Activated CD4-positive, alpha-beta T cell treated with anti-CD3 and anti-CD28 coated beads, Interleukin-2, Interleukin-4, amounts not matched to agents 100 ng/mL and 50 ng/mL, durations not matched to agents 16 hours and 8 hours (primary cell): ENCODE measurements around the gene CHCHD1.
"Not testable (repeated sequence)": the region's sequence is repeated elsewhere in the genome, so short reads cannot be mapped to it uniquely, and the experiment has no call there.

Experiments
- DNase-seq: peaks from one replicate; pipeline ENCODE4 v3.0.0-alpha.2; 2020; ENCODE audit warnings: low spot score

Gene CHCHD1

GRCh38 chr10:73793456-73793855 lies 11.6 kb downstream of the CHCHD1 start:
- no peak for DNase-seq

- DNase-seq, result not testable (repeated sequence)
Observed at GRCh38 chr10:73795491-73795890, 13.6 kb downstream of the CHCHD1 start.

- not testable (repeated sequence) for DNase-seq
Observed at GRCh38 chr10:73796035-73796434, 14.2 kb downstream of the CHCHD1 start.

- DNase-seq, result no peak
Observed at GRCh38 chr10:73796766-73797165, 14.9 kb downstream of the CHCHD1 start.

GRCh38 chr10:73797324-73798025 lies 15.6 kb downstream of the CHCHD1 start:
- no peak for DNase-seq

GRCh38 chr10:73798087-73798486 lies 16.2 kb downstream of the CHCHD1 start:
- no peak for DNase-seq

- DNase-seq, result no peak
Observed at GRCh38 chr10:73798927-73799560, 17.2 kb downstream of the CHCHD1 start.

GRCh38 chr10:73799899-73800559 lies 18.2 kb downstream of the CHCHD1 start:
- DNase-seq, result no peak

GRCh38 chr10:73800560-73801252 lies 18.9 kb downstream of the CHCHD1 start:
- no peak for DNase-seq

- no peak for DNase-seq
Observed at GRCh38 chr10:73801253-73801590, 19.4 kb downstream of the CHCHD1 start.

GRCh38 chr10:73802276-73802991 lies 20.6 kb downstream of the CHCHD1 start:
- no peak for DNase-seq

- DNase-seq, result peak; percentile 27
Observed at GRCh38 chr10:73803680-73804286, 21.9 kb downstream of the CHCHD1 start.

GRCh38 chr10:73806176-73806950 lies 24.5 kb downstream of the CHCHD1 start:
- no peak for DNase-seq

GRCh38 chr10:73807471-73807870 lies 25.6 kb downstream of the CHCHD1 start:
- no peak for DNase-seq

GRCh38 chr10:73808021-73808815 lies 26.4 kb downstream of the CHCHD1 start:
- no peak for DNase-seq

GRCh38 chr10:73809061-73809818 lies 27.4 kb downstream of the CHCHD1 start:
- no peak for DNase-seq

GRCh38 chr10:73810358-73810734 lies 28.5 kb downstream of the CHCHD1 start:
- DNase-seq, result peak; percentile 27

GRCh38 chr10:73810735-73811465 lies 29.1 kb downstream of the CHCHD1 start:
- peak; percentile 50 for DNase-seq

- DNase-seq, result no peak
Observed at GRCh38 chr10:73812657-73813056, 30.8 kb downstream of the CHCHD1 start.
